ENCODE data around the gene PMM2. TPM values are rescaled to one million over a fixed set of nuclear protein-coding genes. Genes with fewer than 3 reads are reported as not detected.
A peak's percentile ranks its signal among the peaks of the same experiment; 100 is the strongest.

Gene PMM2
- total RNA-seq, 2 donors from 2014 or later = 26.1 to 30.6 TPM

- intact Hi-C loops (cut with DNase I) = loop anchor here in 1 of 2 donors (1.0 kb wide), 1 partner anchor 25 kb away; the partner anchor contains the start of gene CARHSP1
- peak; percentile 58 for DNase-seq (ENCODE audit: low spot score)
Measured at GRCh38 chr16:8893976-8894690, 96.5 kb downstream of the PMM2 start.

DNA sequence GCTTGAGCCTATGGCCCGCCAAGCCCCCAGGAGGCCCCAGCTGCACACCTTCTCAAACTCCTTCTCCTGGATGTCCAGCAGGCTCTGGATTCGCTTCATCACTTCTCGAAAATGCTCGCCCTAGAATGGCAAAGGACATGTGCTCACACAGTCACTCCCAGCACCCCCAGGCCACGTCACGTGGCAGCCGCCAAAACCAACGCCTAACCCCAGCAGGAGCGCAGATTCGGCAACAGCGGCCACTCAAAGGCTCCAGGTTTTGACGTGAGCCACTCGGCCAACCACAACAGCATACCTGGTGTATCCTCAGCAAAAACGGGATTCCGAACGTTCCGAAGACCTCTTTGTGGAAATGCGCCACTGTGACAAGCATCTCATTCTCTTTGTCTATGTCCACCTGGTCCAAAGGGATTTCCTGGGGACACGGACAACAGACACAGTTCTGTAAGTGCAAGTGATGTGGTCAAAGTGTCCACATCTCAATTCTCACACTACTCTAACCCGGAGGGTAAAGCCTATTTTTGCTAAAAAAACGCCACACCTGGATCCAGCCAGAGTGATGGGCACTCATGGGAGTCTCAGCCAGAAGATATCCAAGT is 97.2 kb downstream of the PMM2 start:
- intact Hi-C loops (cut with DNase I) = no loop called here
- DNase-seq (ENCODE audit: low spot score) = peak; percentile 66

DNA sequence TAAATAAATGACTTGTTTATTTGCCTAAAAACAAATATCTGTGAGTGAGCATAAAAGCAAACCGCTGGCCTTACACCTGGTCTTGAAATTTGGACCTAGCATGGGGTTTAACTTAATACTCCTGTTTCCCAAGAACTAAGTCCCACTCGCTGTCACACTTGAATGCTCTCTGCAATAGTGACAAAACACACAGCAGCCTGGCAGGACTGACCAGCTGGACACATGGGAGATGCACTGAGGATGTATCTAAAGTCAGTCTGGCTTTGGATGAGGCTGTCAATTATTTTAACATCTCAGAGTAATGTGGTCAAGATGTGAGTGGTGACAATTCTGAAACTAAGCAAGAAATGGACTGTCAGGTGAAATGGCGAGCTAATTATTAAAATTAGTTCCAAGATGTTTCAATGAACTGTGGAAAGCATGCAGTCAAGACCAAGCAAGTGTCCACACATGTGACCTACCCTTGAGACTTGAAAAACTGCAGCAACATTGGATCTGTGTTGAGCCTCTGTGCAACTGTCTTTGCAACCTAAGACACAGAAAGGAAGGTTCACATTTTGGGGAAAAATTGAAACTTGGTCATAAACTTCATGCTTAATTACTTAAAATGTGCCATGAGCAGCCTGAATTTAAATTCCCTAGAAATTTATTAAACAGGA is 101.2 kb downstream of the PMM2 start:
- intact Hi-C loops (cut with DNase I) = no loop called here
- DNase-seq (ENCODE audit: low spot score) = no peak

Other genes with a start within 250 kb of the PMM2 start
- gene TMEM114, start 207.3 kb upstream of the PMM2 start, total RNA-seq = not detected
- 10 to 100 TPM; 27.4 to 30.7 TPM for gene METTL22, start 176.1 kb upstream of the PMM2 start, total RNA-seq
- 1 to 10 TPM; 2.2 to 4.4 TPM for gene ABAT, start 123.2 kb upstream of the PMM2 start, total RNA-seq
- 1 to 10 TPM; 5.4 to 6.4 TPM for gene TMEM186, start 200 bp upstream of the PMM2 start, total RNA-seq
- 10 to 100 TPM; 39.8 to 44.0 TPM for gene CARHSP1, start 71.2 kb downstream of the PMM2 start, total RNA-seq
- gene LITAFD, start 84.5 kb downstream of the PMM2 start, total RNA-seq = not detected
- 10 to 100 TPM; 72.2 to 82.7 TPM for gene USP7, start 166.1 kb downstream of the PMM2 start, total RNA-seq